ENCODE results near the gene CAPZA2.
"Not testable (repeated sequence)": the region's sequence is repeated elsewhere in the genome, so short reads cannot be mapped to it uniquely, and the experiment has no call there.

The CAPZA2 gene

DNA sequence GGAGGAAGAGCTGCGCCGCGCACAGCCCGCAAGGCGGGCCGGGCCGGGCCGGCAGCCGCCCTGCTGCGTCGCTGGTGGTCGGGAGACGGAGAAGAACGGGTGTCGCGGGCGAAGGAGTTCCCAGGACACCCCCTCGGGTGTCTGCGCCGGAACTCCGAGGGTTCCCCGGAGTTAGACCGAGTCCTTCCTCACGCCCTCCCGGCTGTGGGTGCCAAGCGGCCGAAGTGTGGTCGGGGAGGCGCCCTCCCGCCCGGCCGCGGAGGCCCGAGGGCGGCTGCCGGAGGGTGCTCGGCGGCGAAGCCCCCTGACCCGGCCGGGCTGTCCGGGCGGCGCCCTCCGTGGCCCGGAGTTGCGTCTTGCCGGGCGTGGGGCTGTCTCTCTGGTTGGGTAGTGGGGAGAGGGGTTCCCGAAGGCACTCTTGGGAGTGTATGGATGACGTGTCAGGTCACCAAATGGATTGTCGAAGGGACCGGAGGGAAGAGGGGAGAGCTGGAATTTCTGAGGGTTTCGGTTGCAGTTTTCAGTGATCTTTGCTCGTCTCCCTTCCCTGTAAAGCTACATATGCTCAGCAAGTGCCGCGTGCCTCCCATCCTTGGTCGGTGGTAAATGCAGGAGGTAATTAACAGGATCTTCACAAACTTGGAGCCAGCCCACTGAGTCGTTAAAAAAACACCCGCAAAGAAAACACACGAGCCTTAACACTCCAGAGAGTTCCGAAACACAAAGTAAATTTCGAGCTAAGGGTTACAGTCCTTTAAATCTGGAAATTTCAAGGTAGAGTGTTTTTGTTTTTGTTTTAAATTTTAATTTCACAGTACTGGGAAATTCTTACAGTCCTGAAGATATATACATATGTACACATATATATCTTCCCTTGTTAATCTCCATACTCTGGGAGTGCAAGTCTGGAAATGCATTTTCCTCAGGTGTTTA, 91.8 kb downstream of the CAPZA2 start:
- no peak for TF ChIP-seq ZFX (IDR thresholded peaks at IDR 0.05; ENCODE audit: borderline replicate concordance)
- TF ChIP-seq, protein P1, sequence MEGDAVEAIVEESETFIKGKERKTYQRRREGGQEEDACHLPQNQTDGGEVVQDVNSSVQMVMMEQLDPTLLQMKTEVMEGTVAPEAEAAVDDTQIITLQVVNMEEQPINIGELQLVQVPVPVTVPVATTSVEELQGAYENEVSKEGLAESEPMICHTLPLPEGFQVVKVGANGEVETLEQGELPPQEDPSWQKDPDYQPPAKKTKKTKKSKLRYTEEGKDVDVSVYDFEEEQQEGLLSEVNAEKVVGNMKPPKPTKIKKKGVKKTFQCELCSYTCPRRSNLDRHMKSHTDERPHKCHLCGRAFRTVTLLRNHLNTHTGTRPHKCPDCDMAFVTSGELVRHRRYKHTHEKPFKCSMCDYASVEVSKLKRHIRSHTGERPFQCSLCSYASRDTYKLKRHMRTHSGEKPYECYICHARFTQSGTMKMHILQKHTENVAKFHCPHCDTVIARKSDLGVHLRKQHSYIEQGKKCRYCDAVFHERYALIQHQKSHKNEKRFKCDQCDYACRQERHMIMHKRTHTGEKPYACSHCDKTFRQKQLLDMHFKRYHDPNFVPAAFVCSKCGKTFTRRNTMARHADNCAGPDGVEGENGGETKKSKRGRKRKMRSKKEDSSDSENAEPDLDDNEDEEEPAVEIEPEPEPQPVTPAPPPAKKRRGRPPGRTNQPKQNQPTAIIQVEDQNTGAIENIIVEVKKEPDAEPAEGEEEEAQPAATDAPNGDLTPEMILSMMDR (IDR thresholded peaks at IDR 0.05), result no peak; the same call in 1 of the 2 replicates
- H3K27ac ChIP-seq, result peak overlapping the region; percentile 90

DNA sequence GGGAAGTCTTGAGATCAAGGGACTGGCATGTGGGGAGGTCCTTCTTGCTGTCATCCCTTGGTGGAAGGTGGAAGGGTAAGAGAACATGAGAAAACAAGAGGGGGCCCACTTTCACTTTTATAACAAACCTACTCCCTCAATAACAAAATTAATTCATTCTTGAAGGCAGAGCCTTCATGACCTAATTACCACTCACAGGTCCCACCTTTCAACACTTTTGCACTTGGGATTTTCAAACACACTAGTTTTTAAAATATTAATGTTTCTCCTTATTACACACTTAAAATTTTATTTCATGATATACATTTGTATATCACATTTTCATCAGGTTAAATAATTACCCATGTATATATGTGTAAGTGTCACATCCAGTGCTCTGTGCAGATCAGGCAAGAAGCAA, 93.0 kb downstream of the CAPZA2 start:
- no peak for TF ChIP-seq ZFX (IDR thresholded peaks at IDR 0.05; ENCODE audit: borderline replicate concordance)
- TF ChIP-seq, protein P1 (IDR thresholded peaks at IDR 0.05), result no peak
- no peak overlapping the region for H3K27ac ChIP-seq

DNA sequence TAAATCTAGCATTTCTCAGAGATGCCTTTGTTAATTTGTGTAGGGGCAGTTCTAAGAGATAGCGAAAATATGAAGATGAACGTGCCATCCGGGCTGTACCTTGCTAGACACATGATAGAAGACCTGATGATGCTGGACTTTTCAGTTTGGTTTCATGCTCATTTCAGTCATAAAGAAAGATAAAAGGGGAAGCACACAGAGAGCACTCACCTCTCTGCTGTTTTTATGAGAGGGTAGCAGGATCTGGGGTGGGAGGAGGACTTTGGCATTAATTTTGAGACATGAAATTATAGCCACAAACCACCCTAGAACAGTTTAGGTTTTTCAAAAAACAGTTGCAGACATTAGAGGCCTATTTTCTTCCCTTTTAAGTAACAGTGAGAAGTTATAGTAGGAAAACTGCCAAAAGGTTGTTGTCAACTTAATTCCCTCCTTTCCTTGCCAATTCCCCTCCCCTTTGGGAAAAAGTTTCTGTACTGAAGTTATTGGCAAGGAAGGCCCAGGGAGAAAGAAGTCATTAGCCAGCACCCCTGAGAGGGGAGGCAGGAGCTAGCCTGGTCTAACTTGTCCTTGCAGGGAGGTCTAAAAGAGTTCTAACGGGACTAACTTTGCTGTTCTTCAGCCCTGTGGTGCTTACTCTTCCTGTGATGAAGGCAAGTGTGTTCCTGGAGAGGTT, 93.6 kb downstream of the CAPZA2 start:
- H3K27ac ChIP-seq, result no peak overlapping the region
- TF ChIP-seq ZFX (IDR thresholded peaks at IDR 0.05; ENCODE audit: borderline replicate concordance), result no peak
- TF ChIP-seq, protein P1 (IDR thresholded peaks at IDR 0.05), result no peak

DNA sequence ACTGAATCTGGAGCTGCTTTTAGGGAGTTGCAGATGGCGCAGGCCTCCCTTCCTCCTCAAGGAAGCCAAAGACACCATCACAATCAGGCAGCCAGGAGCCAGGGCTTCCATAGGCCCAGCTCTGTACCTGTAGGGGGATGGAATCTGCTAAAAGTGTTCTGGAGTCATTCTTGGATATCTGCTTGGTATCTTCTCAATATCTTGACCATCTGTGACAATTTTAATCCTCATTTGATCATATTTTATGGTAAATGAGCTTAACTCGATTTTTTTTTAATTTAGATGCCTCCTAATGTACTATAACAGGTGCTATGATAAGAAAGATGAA, 94.1 kb downstream of the CAPZA2 start:
- H3K27ac ChIP-seq, result no peak overlapping the region
- no peak for TF ChIP-seq ZFX (IDR thresholded peaks at IDR 0.05; ENCODE audit: borderline replicate concordance)
- TF ChIP-seq, protein P1 (IDR thresholded peaks at IDR 0.05), result no peak

DNA sequence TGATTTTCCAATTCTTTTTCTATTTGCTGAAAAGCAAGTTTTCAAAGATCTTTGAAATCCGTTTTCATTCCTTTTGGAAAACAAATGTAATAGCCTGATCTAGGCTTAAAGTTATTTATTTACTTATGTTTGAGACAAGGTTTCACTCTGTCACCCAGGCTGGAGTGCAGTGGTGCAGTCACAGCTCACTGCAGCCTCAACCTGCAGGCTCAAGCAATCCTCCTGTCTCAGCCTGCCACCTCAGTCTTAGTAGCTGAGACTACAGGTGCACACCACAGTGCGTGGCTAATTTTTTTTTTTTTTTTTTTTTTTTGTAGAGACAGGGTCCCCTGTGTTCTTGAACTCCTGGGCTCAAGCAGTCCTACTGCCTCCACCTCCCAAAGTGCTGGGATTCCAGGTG, 95.5 kb downstream of the CAPZA2 start:
- no peak overlapping the region for H3K27ac ChIP-seq
- no peak for TF ChIP-seq ZFX (IDR thresholded peaks at IDR 0.05; ENCODE audit: borderline replicate concordance)
- TF ChIP-seq, protein P1 (IDR thresholded peaks at IDR 0.05), result no peak

DNA sequence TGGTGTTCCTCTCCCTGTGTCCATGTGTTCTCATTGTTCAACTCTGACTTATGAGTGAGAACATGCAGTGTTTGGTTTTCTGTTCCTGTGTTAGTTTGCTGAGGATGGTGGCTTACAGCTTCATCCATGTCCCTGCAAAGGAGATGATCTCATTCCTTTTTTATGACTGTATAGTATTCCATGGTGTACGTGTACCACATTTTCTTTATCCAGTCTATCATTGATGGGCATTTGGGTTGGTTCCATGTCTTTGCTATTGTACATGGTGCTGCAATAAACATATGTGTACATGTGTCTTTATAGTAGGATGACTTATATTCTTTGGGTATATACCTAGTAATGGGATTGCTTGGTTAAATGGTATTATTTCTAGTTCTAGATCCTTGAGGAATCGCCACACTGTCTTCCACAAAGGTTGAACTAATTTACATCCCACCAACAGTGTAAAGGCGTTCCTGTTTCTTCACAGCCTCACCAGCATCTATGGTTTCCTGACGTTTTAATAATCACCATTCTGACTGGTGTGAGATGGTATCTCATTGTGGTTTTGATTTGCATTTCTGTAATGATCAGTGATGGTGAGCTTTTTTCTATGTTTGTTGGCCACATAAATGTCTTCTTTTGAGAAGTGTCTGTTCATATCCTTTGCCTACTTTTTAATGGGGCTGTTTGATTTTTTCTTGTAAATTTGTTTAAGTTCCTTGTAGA, 99.7 kb downstream of the CAPZA2 start:
- H3K27ac ChIP-seq, result not testable (repeated sequence)

DNA sequence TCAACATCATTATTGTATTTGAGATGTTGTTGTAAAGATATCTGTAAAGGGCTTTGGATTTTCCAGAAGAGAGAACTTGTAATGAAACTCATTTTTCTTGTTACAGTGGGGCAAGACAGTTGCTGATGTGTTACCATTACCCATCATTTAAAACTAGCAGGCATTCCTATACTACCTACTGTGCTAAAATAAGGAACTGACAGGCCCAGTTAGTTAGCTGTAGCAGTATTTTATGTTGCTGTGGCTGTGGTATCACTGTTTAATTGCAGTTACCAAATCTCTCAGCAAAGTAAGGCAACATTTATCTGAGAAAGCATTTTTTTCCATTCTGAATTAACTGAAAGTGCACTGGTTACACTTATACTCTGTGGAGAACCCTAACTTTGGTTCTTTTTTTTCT, 100.8 kb downstream of the CAPZA2 start:
- H3K27ac ChIP-seq, result no peak overlapping the region
- no peak for TF ChIP-seq ZFX (IDR thresholded peaks at IDR 0.05; ENCODE audit: borderline replicate concordance)
- TF ChIP-seq, protein P1 (IDR thresholded peaks at IDR 0.05), result no peak

Data from 22Rv1 (cell line).